ENCODE results near the gene CDH5.

- TF ChIP-seq POLR2A (IDR thresholded peaks at IDR 0.05): no peak
- TF ChIP-seq, protein P1, sequence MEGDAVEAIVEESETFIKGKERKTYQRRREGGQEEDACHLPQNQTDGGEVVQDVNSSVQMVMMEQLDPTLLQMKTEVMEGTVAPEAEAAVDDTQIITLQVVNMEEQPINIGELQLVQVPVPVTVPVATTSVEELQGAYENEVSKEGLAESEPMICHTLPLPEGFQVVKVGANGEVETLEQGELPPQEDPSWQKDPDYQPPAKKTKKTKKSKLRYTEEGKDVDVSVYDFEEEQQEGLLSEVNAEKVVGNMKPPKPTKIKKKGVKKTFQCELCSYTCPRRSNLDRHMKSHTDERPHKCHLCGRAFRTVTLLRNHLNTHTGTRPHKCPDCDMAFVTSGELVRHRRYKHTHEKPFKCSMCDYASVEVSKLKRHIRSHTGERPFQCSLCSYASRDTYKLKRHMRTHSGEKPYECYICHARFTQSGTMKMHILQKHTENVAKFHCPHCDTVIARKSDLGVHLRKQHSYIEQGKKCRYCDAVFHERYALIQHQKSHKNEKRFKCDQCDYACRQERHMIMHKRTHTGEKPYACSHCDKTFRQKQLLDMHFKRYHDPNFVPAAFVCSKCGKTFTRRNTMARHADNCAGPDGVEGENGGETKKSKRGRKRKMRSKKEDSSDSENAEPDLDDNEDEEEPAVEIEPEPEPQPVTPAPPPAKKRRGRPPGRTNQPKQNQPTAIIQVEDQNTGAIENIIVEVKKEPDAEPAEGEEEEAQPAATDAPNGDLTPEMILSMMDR (IDR thresholded peaks at IDR 0.05): no peak
Observed at GRCh38 chr16:66359012-66359411, 7.5 kb upstream of the CDH5 start.

Measured in Peyer's patch (tissue), 4 donors.